H1 (cell line): ENCODE measurements around the gene PLA2R1.

Experiments
- CREB1 ChIP-seq: IDR thresholded peaks from 2 replicates; pipeline ENCODE4 v1.6.1; 2012; ENCODE audit warnings: inconsistent platforms
- CTCF ChIP-seq, 3 experiments: IDR thresholded peaks; 1 replicate in 2 of 3; 2 replicates in 1 of 3; pipeline versions ENCODE4 v1.5.1 to v1.6.1; 2011; ENCODE audit warnings: low read length in 3 of 3, mild to moderate bottlenecking in 3 of 3, inconsistent platforms in 2 of 3, low read depth in 1 of 3, moderate library complexity in 1 of 3; ENCODE audit not compliant: insufficient read depth in 1 of 3; ENCODE audit errors: control extremely low read depth in 1 of 3
- HDAC6 ChIP-seq: IDR thresholded peaks from one replicate; pipeline ENCODE4 v1.7.1; 2012; ENCODE audit warnings: low read depth, mild to moderate bottlenecking, inconsistent platforms, low read length, moderate library complexity
- NRF1 ChIP-seq: IDR thresholded peaks from 2 replicates; pipeline ENCODE4 v1.6.1; 2011; ENCODE audit warnings: mild to moderate bottlenecking, low read depth, low read length, improper control_type of control experiment
- SP1 ChIP-seq: IDR thresholded peaks from 2 replicates; pipeline ENCODE4 v1.6.1; 2011; ENCODE audit warnings: low read depth, low read length
- SP4 ChIP-seq: IDR thresholded peaks from 2 replicates; pipeline ENCODE4 v1.6.1; 2012; ENCODE audit warnings: low read length, inconsistent platforms
- SUZ12 ChIP-seq: fragments of 200-600 bp; sonication (generic); IDR thresholded peaks from 2 replicates; pipeline ENCODE4 v1.6.1; 2012; ENCODE audit warnings: mild to moderate bottlenecking, inconsistent platforms, low read length, moderate library complexity, mixed read lengths
- TBP ChIP-seq: IDR thresholded peaks from 2 replicates; pipeline ENCODE4 v1.6.1; 2011; ENCODE audit warnings: low read depth, low read length, improper control_type of control experiment

GRCh38 chr2:160045703-160046210 lies 16.7 kb downstream of the PLA2R1 start:
- TF ChIP-seq CTCF (IDR thresholded peaks at IDR 0.05; ENCODE audit: control extremely low read depth in 1 of 3, insufficient read depth in 1 of 3, low read depth in 1 of 3, low read length in 3 of 3) (no peak), TBP (no peak), HDAC6 (no peak), SP4 (no peak), SUZ12 (no peak), SP1 (no peak), CREB1 (no peak), NRF1 (no peak)
